Mesendoderm (in vitro differentiated cells): ENCODE results near the gene CUX1.

ENCODE experiments used
- DNase-seq: peaks from one replicate; pipeline ENCODE4 v3.0.0; 2013
- H2AK5ac ChIP-seq: 2 replicates; pipeline ENCODE4 v1.6.1; 2013; ENCODE audit warnings: low read length, inconsistent platforms
- H2BK120ac ChIP-seq: 2 replicates; pipeline ENCODE4 v1.6.1; 2013; ENCODE audit warnings: low read depth, mild to moderate bottlenecking, low read length, moderate library complexity, mixed read lengths
- H2BK15ac ChIP-seq: replicated peaks from 2 replicates; pipeline ENCODE4 v1.6.1; 2013; ENCODE audit warnings: low read depth, mild to moderate bottlenecking, moderate library complexity
- H2BK5ac ChIP-seq: 2 replicates; pipeline ENCODE4 v1.6.1; 2013; ENCODE audit warnings: low read length, inconsistent platforms
- H3K18ac ChIP-seq: 2 replicates; pipeline ENCODE4 v1.6.1; 2013; ENCODE audit warnings: mild to moderate bottlenecking, low read length, mixed read lengths
- H3K23ac ChIP-seq: one replicate; pipeline ENCODE4 v1.6.1; 2013; ENCODE audit warnings: low read length
- H3K27ac ChIP-seq: 2 replicates; pipeline ENCODE4 v1.5.1; 2013; ENCODE audit warnings: low read depth, mild to moderate bottlenecking, inconsistent platforms, low read length, moderate library complexity
- H3K27me3 ChIP-seq: 2 replicates; pipeline ENCODE4 v1.6.1; 2013; ENCODE audit warnings: low read length, control low read depth, mild to moderate bottlenecking, inconsistent platforms; ENCODE audit not compliant: insufficient read depth, poor library complexity
- H3K36me3 ChIP-seq: 2 replicates; pipeline ENCODE4 v1.6.1; 2013; ENCODE audit warnings: low read length, inconsistent platforms; ENCODE audit not compliant: control insufficient read depth, insufficient read depth
- H3K4ac ChIP-seq: one replicate; pipeline ENCODE4 v1.6.1; 2013; ENCODE audit warnings: low read depth, mild to moderate bottlenecking, low read length, moderate library complexity
- H3K4me1 ChIP-seq: 2 replicates; pipeline ENCODE4 v1.6.1; 2013; ENCODE audit warnings: low read depth, low read length, inconsistent platforms; ENCODE audit not compliant: control insufficient read depth
- H3K4me2 ChIP-seq: 2 replicates; pipeline ENCODE4 v1.6.1; 2013; ENCODE audit warnings: low read length
- H3K4me3 ChIP-seq: 2 replicates; pipeline ENCODE4 v1.5.1; 2013; ENCODE audit warnings: mild to moderate bottlenecking, low read length
- H3K56ac ChIP-seq: one replicate; pipeline ENCODE4 v1.6.1; 2013; ENCODE audit warnings: low read length
- H3K79me1 ChIP-seq: 2 replicates; pipeline ENCODE4 v1.6.1; 2013; ENCODE audit warnings: low read length, inconsistent platforms
- H3K79me2 ChIP-seq: 2 replicates; pipeline ENCODE4 v1.6.1; 2013; ENCODE audit warnings: mild to moderate bottlenecking, low read length; ENCODE audit not compliant: control insufficient read depth, insufficient read depth
- H3K9ac ChIP-seq: 2 replicates; pipeline ENCODE4 v1.6.1; 2013; ENCODE audit warnings: low read length, inconsistent platforms
- H4K5ac ChIP-seq: one replicate; pipeline ENCODE4 v1.6.1; 2013; ENCODE audit warnings: low read length
- H4K8ac ChIP-seq: one replicate; pipeline ENCODE4 v1.6.1; 2013; ENCODE audit warnings: low read depth, mild to moderate bottlenecking, control low read depth, low read length, moderate library complexity
- WGBS: extraction: QIAGEN DNeasy Blood & Tissue Kit; methylation state at CpG from one replicate; pipeline ENCODE4 v1.1.7; 2013; ENCODE audit warnings: low lambda C conversion rate, missing lambda C conversion rate; ENCODE audit not compliant: insufficient coverage; ENCODE audit errors: extremely low coverage; 5-methylcytosine and 5-hydroxymethylcytosine counted together

CUX1 gene

GRCh38 chr7:102149416-102149815 lies 332.0 kb downstream of the CUX1 start:
- no peak for DNase-seq
- Histone ChIP-seq H3K27me3 (no peaks in the 10 kb centered on the region), H3K79me1 (no peaks in the 10 kb centered on the region), H3K36me3 (no peaks in the 10 kb centered on the region), H2BK15ac (no peak overlapping the region), H4K5ac (no peak overlapping the region), H2BK5ac (no peak overlapping the region), H3K79me2 (no peaks in the 10 kb centered on the region), H2BK120ac (no peak overlapping the region), H4K8ac (no peak overlapping the region), H2AK5ac (no peak overlapping the region), H3K4ac (no peak overlapping the region), H3K9ac (no peak overlapping the region), H3K4me3 (no peak overlapping the region), H3K18ac (no peak overlapping the region), H3K27ac (no peak overlapping the region), H3K23ac (no peak overlapping the region), H3K56ac (no peak overlapping the region), H3K4me1 (no peaks in the 10 kb centered on the region), H3K4me2 (no peak overlapping the region)
- no CpG with 5 or more reads among the region's 12 CpGs for WGBS

GRCh38 chr7:102150266-102150665 lies 332.8 kb downstream of the CUX1 start:
- Histone ChIP-seq H3K27ac (no peak overlapping the region), H3K4me1 (no peaks in the 10 kb centered on the region)
- no CpG with 5 or more reads among the region's 18 CpGs for WGBS

GRCh38 chr7:102152672-102153598 lies 335.5 kb downstream of the CUX1 start:
- H3K4me2 ChIP-seq, result no peak overlapping the region
- H4K8ac ChIP-seq, result no peak overlapping the region
- no peak overlapping the region for H3K18ac ChIP-seq
- no peaks in the 10 kb centered on the region for H3K4me1 ChIP-seq
- H4K5ac ChIP-seq, result no peak overlapping the region
- H2BK5ac ChIP-seq, result no peak overlapping the region
- H2AK5ac ChIP-seq, result no peak overlapping the region
- no CpG with 5 or more reads among the region's 21 CpGs for WGBS
- no peak overlapping the region for H2BK120ac ChIP-seq
- H3K79me2 ChIP-seq, result no peaks in the 10 kb centered on the region
- H3K9ac ChIP-seq, result no peak overlapping the region
- H3K27ac ChIP-seq, result peak overlapping the region; percentile 74
- H3K4ac ChIP-seq, result no peak overlapping the region
- no peak overlapping the region for H3K23ac ChIP-seq
- no peak overlapping the region for H3K4me3 ChIP-seq
- peak; percentile 97 for DNase-seq
- peaks cover 3% of the 10 kb centered on the region for H3K79me1 ChIP-seq
- no peaks in the 10 kb centered on the region for H3K27me3 ChIP-seq
- H3K56ac ChIP-seq, result peak overlapping the region; percentile 25
- no peaks in the 10 kb centered on the region for H3K36me3 ChIP-seq
- H2BK15ac ChIP-seq, result no peak overlapping the region

More at GRCh38 chr7:102150266-102150665, 332.8 kb downstream of the CUX1 start:
- Histone ChIP-seq H3K4me3 (no peak overlapping the region), H3K4ac (no peak overlapping the region), H2BK15ac (no peak overlapping the region), H3K79me2 (no peaks in the 10 kb centered on the region), H3K9ac (no peak overlapping the region), H2BK120ac (no peak overlapping the region), H3K79me1 (peaks cover 3% of the 10 kb centered on the region), H3K56ac (no peak overlapping the region), H4K5ac (no peak overlapping the region), H2AK5ac (no peak overlapping the region), H2BK5ac (no peak overlapping the region), H3K4me2 (no peak overlapping the region), H3K23ac (no peak overlapping the region), H3K27me3 (no peaks in the 10 kb centered on the region), H3K18ac (no peak overlapping the region), H3K36me3 (no peaks in the 10 kb centered on the region), H4K8ac (no peak overlapping the region)
- no peak for DNase-seq

GRCh38 chr7:102153599-102153946 lies 336.1 kb downstream of the CUX1 start:
- peaks cover 3% of the 10 kb centered on the region for H3K36me3 ChIP-seq
- no peaks in the 10 kb centered on the region for H3K27me3 ChIP-seq
- H3K23ac ChIP-seq, result no peak overlapping the region
- no peak overlapping the region for H4K5ac ChIP-seq
- H2BK15ac ChIP-seq, result no peak overlapping the region
- no peak overlapping the region for H2BK120ac ChIP-seq
- H4K8ac ChIP-seq, result no peak overlapping the region
- H3K4me1 ChIP-seq, result no peaks in the 10 kb centered on the region
- no CpG with 5 or more reads among the region's 7 CpGs for WGBS
- H2AK5ac ChIP-seq, result no peak overlapping the region
- no peak overlapping the region for H2BK5ac ChIP-seq
- H3K79me2 ChIP-seq, result no peaks in the 10 kb centered on the region
- no peak overlapping the region for H3K4me2 ChIP-seq
- no peak overlapping the region for H3K18ac ChIP-seq
- H3K4me3 ChIP-seq, result no peak overlapping the region
- no peak overlapping the region for H3K9ac ChIP-seq
- DNase-seq, result no peak
- peaks cover 3% of the 10 kb centered on the region for H3K79me1 ChIP-seq
- peak overlapping the region; percentile 33 for H3K27ac ChIP-seq
- no peak overlapping the region for H3K4ac ChIP-seq
- H3K56ac ChIP-seq, result no peak overlapping the region

GRCh38 chr7:102154425-102154824 lies 337.0 kb downstream of the CUX1 start:
- H3K9ac ChIP-seq, result no peak overlapping the region
- H2BK5ac ChIP-seq, result no peak overlapping the region
- peaks cover 3% of the 10 kb centered on the region for H3K79me1 ChIP-seq
- no peaks in the 10 kb centered on the region for H3K79me2 ChIP-seq
- no peak overlapping the region for H3K4me3 ChIP-seq
- no peak overlapping the region for H3K27ac ChIP-seq
- H3K18ac ChIP-seq, result no peak overlapping the region
- peaks cover 4% of the 10 kb centered on the region for H3K36me3 ChIP-seq
- no peak overlapping the region for H4K5ac ChIP-seq
- no peak overlapping the region for H3K4me2 ChIP-seq
- H2AK5ac ChIP-seq, result no peak overlapping the region
- no peak overlapping the region for H3K23ac ChIP-seq
- H3K4ac ChIP-seq, result no peak overlapping the region
- H3K27me3 ChIP-seq, result no peaks in the 10 kb centered on the region
- no peak overlapping the region for H4K8ac ChIP-seq
- no peaks in the 10 kb centered on the region for H3K4me1 ChIP-seq
- H2BK15ac ChIP-seq, result no peak overlapping the region
- H2BK120ac ChIP-seq, result no peak overlapping the region
- no peak overlapping the region for H3K56ac ChIP-seq
- WGBS, result no CpG with 5 or more reads among the region's 3 CpGs
- no peak for DNase-seq
